Ramos (cell line): ENCODE data around the gene XYLT1.

Experiments used
- in situ Hi-C: fragments of 300-500 bp; cut with MboI; formaldehyde crosslinking; loops from one replicate; pipeline ENCODE4 v1.14.3; 2022; ENCODE audit warnings: low sequenced_read_pairs; ENCODE audit not compliant: unreplicated experiment

The XYLT1 gene

GRCh38 chr16:17381784-17382183 lies 89.0 kb downstream of the XYLT1 start:
- in situ Hi-C loops: no loop called here

- in situ Hi-C loops: no loop called here
Observed at GRCh38 chr16:17380613-17381012, 90.1 kb downstream of the XYLT1 start.

- in situ Hi-C loops: loop anchor here (10.0 kb wide), 1 partner anchor 86 kb away; no protein-coding TSS in a partner anchor
Observed at GRCh38 chr16:17379121-17379571, 91.6 kb downstream of the XYLT1 start.

- in situ Hi-C loops: loop anchor here (10.0 kb wide), 1 partner anchor 87 kb away; no protein-coding TSS in a partner anchor
Observed at GRCh38 chr16:17377360-17378324, 93.1 kb downstream of the XYLT1 start.

- in situ Hi-C loops: loop anchor here (10.0 kb wide), 1 partner anchor 89 kb away; no protein-coding TSS in a partner anchor
Observed at GRCh38 chr16:17375461-17376304, 95.1 kb downstream of the XYLT1 start.

- in situ Hi-C loops: loop anchor here (10.0 kb wide), 1 partner anchor 90 kb away; no protein-coding TSS in a partner anchor
Observed at GRCh38 chr16:17374668-17375255, 96.0 kb downstream of the XYLT1 start.

- in situ Hi-C loops: loop anchor here (10.0 kb wide), 1 partner anchor 91 kb away; no protein-coding TSS in a partner anchor
Observed at GRCh38 chr16:17373533-17373932, 97.2 kb downstream of the XYLT1 start.

- in situ Hi-C loops: loop anchor here (10.0 kb wide), 1 partner anchor 92 kb away; no protein-coding TSS in a partner anchor
Observed at GRCh38 chr16:17372386-17372785, 98.4 kb downstream of the XYLT1 start.

GRCh38 chr16:17371299-17371698 lies 99.5 kb downstream of the XYLT1 start:
- in situ Hi-C loops: loop anchor here (10.0 kb wide), 1 partner anchor 94 kb away; no protein-coding TSS in a partner anchor

GRCh38 chr16:17370731-17371285 lies 100.0 kb downstream of the XYLT1 start:
- in situ Hi-C loops: loop anchor here (10.0 kb wide), 1 partner anchor 94 kb away; no protein-coding TSS in a partner anchor

- in situ Hi-C loops: loop anchor here (10.0 kb wide), 1 partner anchor 95 kb away; no protein-coding TSS in a partner anchor
Observed at GRCh38 chr16:17370223-17370707, 100.5 kb downstream of the XYLT1 start.

GRCh38 chr16:17369421-17370222 lies 101.1 kb downstream of the XYLT1 start:
- in situ Hi-C loops: loop anchor here (5.0 to 10.0 kb wide), 2 partner anchors 57 to 95 kb away; no protein-coding TSS in a partner anchor

GRCh38 chr16:17368951-17369350 lies 101.8 kb downstream of the XYLT1 start:
- in situ Hi-C loops: loop anchor here (5.0 kb wide), 1 partner anchor 57 kb away; no protein-coding TSS in a partner anchor

GRCh38 chr16:17368446-17368845 lies 102.3 kb downstream of the XYLT1 start:
- in situ Hi-C loops: loop anchor here (5.0 kb wide), 1 partner anchor 56 kb away; no protein-coding TSS in a partner anchor

GRCh38 chr16:17367923-17368322 lies 102.8 kb downstream of the XYLT1 start:
- in situ Hi-C loops: loop anchor here (5.0 kb wide), 1 partner anchor 56 kb away; no protein-coding TSS in a partner anchor

GRCh38 chr16:17367036-17367435 lies 103.7 kb downstream of the XYLT1 start:
- in situ Hi-C loops: loop anchor here (5.0 kb wide), 1 partner anchor 55 kb away; no protein-coding TSS in a partner anchor

GRCh38 chr16:17366299-17366961 lies 104.3 kb downstream of the XYLT1 start:
- in situ Hi-C loops: loop anchor here (5.0 kb wide), 1 partner anchor 54 kb away; no protein-coding TSS in a partner anchor
